NCI-H146 treated with DMSO at 0.1 percent for 48 hours (cell line): ENCODE results near the gene PSORS1C1.
A peak's percentile ranks its signal among the peaks of the same experiment; 100 is the strongest.

ENCODE experiments used
- DNase-seq: peaks from one replicate; lab custom pipeline; 2025; ENCODE audit not compliant: unreplicated experiment; lab: John Stamatoyannopoulos, UW

Gene PSORS1C1

GRCh38 chr6:31125586-31126363 is 11.2 kb downstream of the PSORS1C1 start:
- no peak for DNase-seq

- DNase-seq, result peak; percentile 8
Observed at GRCh38 chr6:31126396-31127175, 12.0 kb downstream of the PSORS1C1 start.

GRCh38 chr6:31128093-31128676 is 13.6 kb downstream of the PSORS1C1 start:
- DNase-seq, result peak; percentile 40

- peak; percentile 37 for DNase-seq
Observed at GRCh38 chr6:31129130-31129529, 14.5 kb downstream of the PSORS1C1 start.

- DNase-seq, result no peak
Observed at GRCh38 chr6:31130751-31131150, 16.2 kb downstream of the PSORS1C1 start.

- DNase-seq, result no peak
Observed at GRCh38 chr6:31131595-31131994, 17.0 kb downstream of the PSORS1C1 start.

- DNase-seq, result no peak
Observed at GRCh38 chr6:31132806-31133205, 18.2 kb downstream of the PSORS1C1 start.

- no peak for DNase-seq
Observed at GRCh38 chr6:31135710-31136109, 21.1 kb downstream of the PSORS1C1 start.

GRCh38 chr6:31138982-31139381 is 24.4 kb downstream of the PSORS1C1 start, which contains the start of gene PSORS1C2:
TSS of gene PSORS1C2 (minus strand) at chr6:31139066. CDS start at chr6:31139026, 40 bp downstream.
- DNase-seq, result no peak

- DNase-seq, result no peak
Observed at GRCh38 chr6:31139599-31139998, 25.0 kb downstream of the PSORS1C1 start.

GRCh38 chr6:31140643-31141042 is 26.0 kb downstream of the PSORS1C1 start:
- DNase-seq, result no peak

GRCh38 chr6:31142361-31142761 is 27.8 kb downstream of the PSORS1C1 start:
- no peak for DNase-seq

- no peak for DNase-seq
Observed at GRCh38 chr6:31143148-31143547, 28.5 kb downstream of the PSORS1C1 start.

- no peak for DNase-seq
Observed at GRCh38 chr6:31144296-31144969, 29.8 kb downstream of the PSORS1C1 start.

GRCh38 chr6:31144970-31145340 is 30.4 kb downstream of the PSORS1C1 start:
- DNase-seq, result no peak

GRCh38 chr6:31145386-31145785 is 30.8 kb downstream of the PSORS1C1 start:
- DNase-seq, result no peak

GRCh38 chr6:31149827-31150447 is 35.3 kb downstream of the PSORS1C1 start:
- no peak for DNase-seq

- no peak for DNase-seq
Observed at GRCh38 chr6:31152781-31153180, 38.2 kb downstream of the PSORS1C1 start.

- DNase-seq, result no peak
Observed at GRCh38 chr6:31154436-31154835, 39.8 kb downstream of the PSORS1C1 start.

- DNase-seq, result no peak
Observed at GRCh38 chr6:31156641-31157040, 42.0 kb downstream of the PSORS1C1 start.
